ENCODE measurements around the gene B3GALT6. TPM values are rescaled to one million over a fixed set of nuclear protein-coding genes. Genes with fewer than 3 reads are reported as not detected.

Gene B3GALT6
- total RNA-seq, 4 donors from 2014 or later: 12.3 to 24.1 (median 15.0) TPM

DNA sequence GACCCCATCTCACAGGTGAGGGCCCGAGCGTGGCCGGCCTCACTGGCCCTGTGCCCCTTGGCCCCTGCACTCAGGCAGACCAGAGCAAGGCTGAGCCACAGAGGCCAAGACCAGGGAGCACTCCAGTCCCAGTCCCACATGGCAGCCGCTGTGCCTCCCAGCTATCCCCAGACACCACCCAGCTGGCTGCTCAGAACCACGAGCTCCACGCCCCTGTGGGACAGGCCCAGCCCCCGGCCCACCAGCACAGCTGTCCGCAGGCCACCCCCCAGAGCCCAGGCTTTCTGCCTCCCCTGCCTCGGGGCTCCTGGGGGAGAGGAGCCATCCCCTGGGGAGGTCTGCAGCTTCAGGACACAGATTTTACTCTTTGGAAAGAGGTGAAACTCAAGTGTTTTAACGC, 23.6 kb downstream of the B3GALT6 start:
- H3K36me3 ChIP-seq: peaks cover 0 to 97% of the 10 kb centered on the region in 2 donors
- 75 to 100% methylated on average over 1 to 2 of the region's 10 CpGs for WGBS, 2 donors (ENCODE audit: low coverage in 1 of 2)

DNA sequence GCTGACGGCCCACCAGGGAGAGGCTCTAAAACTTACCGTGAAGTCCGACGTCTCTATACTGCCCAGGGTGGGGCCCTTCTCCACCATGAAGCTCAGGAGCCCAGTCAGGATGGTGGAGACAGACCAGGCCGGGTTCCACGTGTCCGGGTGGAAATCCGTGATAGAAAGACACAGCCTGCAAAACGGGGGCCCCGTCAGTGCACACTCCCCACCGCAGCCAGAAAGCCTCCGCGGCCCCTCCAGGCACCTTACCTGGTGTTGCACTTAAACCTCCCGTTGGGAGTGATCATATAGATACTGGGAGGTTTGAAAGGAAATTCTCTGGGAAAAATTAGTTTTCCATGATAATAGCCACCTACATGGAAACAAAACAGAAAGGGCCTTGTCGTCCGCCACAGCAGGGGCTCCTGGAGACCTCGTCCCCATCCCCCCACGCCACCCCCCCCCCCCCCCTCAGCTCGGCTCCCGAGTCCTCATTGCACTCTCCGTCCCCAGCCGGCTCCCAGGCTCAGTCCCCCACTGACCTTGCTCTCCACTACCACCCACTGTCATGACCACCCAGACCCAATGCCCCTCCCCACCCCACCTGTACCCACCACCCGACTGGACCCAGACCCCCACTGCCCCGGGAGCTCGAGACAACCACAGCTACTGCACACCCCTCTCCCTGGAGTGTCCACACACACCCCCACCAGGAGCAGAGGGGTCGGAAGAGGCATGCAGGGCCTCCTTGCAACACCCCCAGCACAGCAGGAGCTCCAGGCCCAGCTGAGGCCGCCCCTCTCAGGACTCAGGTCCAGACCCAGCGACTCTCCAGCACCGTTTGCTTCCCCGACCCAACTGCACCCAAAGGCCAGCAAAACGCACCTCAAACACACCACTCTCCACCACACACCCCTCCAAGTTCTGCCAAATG, 25.2 kb downstream of the B3GALT6 start:
- no peak for ATAC-seq
- H3K4me1 ChIP-seq: no peaks in the 10 kb centered on the region
- H3K27ac ChIP-seq: no peak overlapping the region
- TF ChIP-seq EP300 (IDR thresholded peaks at IDR 0.05) (no peak), POLR2A (IDR thresholded peaks at IDR 0.05) (no peak), CTCF (IDR thresholded peaks at IDR 0.05) (no peak), POLR2AphosphoS5 (IDR thresholded peaks at IDR 0.05) (no peak)
- no peak overlapping the region for H3K4me3 ChIP-seq
- H3K27me3 ChIP-seq: no peaks in the 10 kb centered on the region
- WGBS, 2 donors (ENCODE audit: low coverage in 1 of 2): 89% methylated on average over 16 to 22 of the region's 31 CpGs
- H3K9me3 ChIP-seq: no peaks in the 10 kb centered on the region
- H3K36me3 ChIP-seq: peaks cover 0 to 98% of the 10 kb centered on the region in 2 donors

More for the DNA sequence above, 23.6 kb downstream of the B3GALT6 start:
- Histone ChIP-seq H3K27me3 (no peaks in the 10 kb centered on the region), H3K9me3 (no peaks in the 10 kb centered on the region), H3K4me3 (no peak overlapping the region), H3K4me1 (no peaks in the 10 kb centered on the region), H3K27ac (no peak overlapping the region)
- TF ChIP-seq POLR2AphosphoS5 (IDR thresholded peaks at IDR 0.05) (no peak), POLR2A (IDR thresholded peaks at IDR 0.05) (no peak), EP300 (IDR thresholded peaks at IDR 0.05) (no peak), CTCF (IDR thresholded peaks at IDR 0.05) (no peak)
- no peak for ATAC-seq

GRCh38 chr1:1259119-1259488, 27.1 kb downstream of the B3GALT6 start:
- no peak for ATAC-seq
- H3K4me1 ChIP-seq: no peaks in the 10 kb centered on the region
- no peak overlapping the region for H3K4me3 ChIP-seq
- TF ChIP-seq CTCF (IDR thresholded peaks at IDR 0.05) (no peak), POLR2A (IDR thresholded peaks at IDR 0.05) (no peak), POLR2AphosphoS5 (IDR thresholded peaks at IDR 0.05) (no peak), EP300 (IDR thresholded peaks at IDR 0.05) (no peak)
- H3K36me3 ChIP-seq: peaks cover 0 to 98% of the 10 kb centered on the region in 2 donors
- H3K9me3 ChIP-seq: no peaks in the 10 kb centered on the region
- no peak overlapping the region for H3K27ac ChIP-seq
- H3K27me3 ChIP-seq: no peaks in the 10 kb centered on the region
- 98 to 100% methylated on average over 1 to 8 of the region's 22 CpGs for WGBS, 2 donors (ENCODE audit: low coverage in 1 of 2)

GRCh38 chr1:1259540-1259939, 27.5 kb downstream of the B3GALT6 start:
- peaks cover 0 to 98% of the 10 kb centered on the region in 2 donors for H3K36me3 ChIP-seq
- 100% methylated on average over 2 of the region's 18 CpGs; no CpG with 5 or more reads in 1 of the 2 donors for WGBS, 2 donors (ENCODE audit: low coverage in 1 of 2)
- no peak overlapping the region for H3K27ac ChIP-seq
- ATAC-seq: no peak
- no peaks in the 10 kb centered on the region for H3K4me1 ChIP-seq
- H3K4me3 ChIP-seq: no peak overlapping the region
- no peaks in the 10 kb centered on the region for H3K27me3 ChIP-seq
- TF ChIP-seq CTCF (IDR thresholded peaks at IDR 0.05) (no peak), EP300 (IDR thresholded peaks at IDR 0.05) (no peak), POLR2A (IDR thresholded peaks at IDR 0.05) (no peak), POLR2AphosphoS5 (IDR thresholded peaks at IDR 0.05) (no peak)
- H3K9me3 ChIP-seq: no peaks in the 10 kb centered on the region

Data from gastroesophageal sphincter (tissue), 4 donors.